Vagina (tissue), 2 donors: Measurements from ENCODE around the gene DENND1A.

ENCODE experiments used
- CTCF ChIP-seq, 3 experiments: fragments of 450-650 bp in 2 of 3; fragments of 200-600 bp in 1 of 3; sonication (generic) in 1 of 3; IDR thresholded peaks; one replicate each; pipeline ENCODE4 v1.5.1; 2017 to 2019; ENCODE audit warnings: antibody characterized with exemption in 3 of 3, mild to moderate bottlenecking in 2 of 3, moderate library complexity in 2 of 3
- POLR2A ChIP-seq, 2 donors: fragments of 450-650 bp; IDR thresholded peaks; one replicate each; pipeline ENCODE4 v1.6.1; 2017; ENCODE audit warnings: antibody characterized with exemption in 2 of 2, mild to moderate bottlenecking in 2 of 2, moderate library complexity in 2 of 2

GRCh38 chr9:123912167-123912897, 17.6 kb downstream of the DENND1A start:
- TF ChIP-seq CTCF (IDR thresholded peaks at IDR 0.05) (no peak), POLR2A (IDR thresholded peaks at IDR 0.05) (no peak)
